Uterus (tissue), 2 donors: Measurements from ENCODE around the gene CAGE1.

ENCODE experiments used
- CTCF ChIP-seq, 4 experiments: fragments of 200-600 bp in 2 of 4; fragments of 450-650 bp in 2 of 4; sonication (generic) in 2 of 4; IDR thresholded peaks; one replicate each; pipeline ENCODE4 v1.5.1; 2016 to 2019; ENCODE audit warnings: antibody characterized with exemption in 4 of 4, mild to moderate bottlenecking in 2 of 4, moderate library complexity in 1 of 4
- POLR2A ChIP-seq, 2 donors: fragments of 450-650 bp; IDR thresholded peaks; one replicate each; pipeline ENCODE4 v1.6.1; 2016; ENCODE audit warnings: antibody characterized with exemption in 2 of 2, mild to moderate bottlenecking in 1 of 2, moderate library complexity in 1 of 2

GRCh38 chr6:7409740-7410139, 20.2 kb upstream of the CAGE1 start:
- no peak for TF ChIP-seq POLR2A (IDR thresholded peaks at IDR 0.05)
- TF ChIP-seq CTCF (IDR thresholded peaks at IDR 0.05), result no peak
